Parathyroid adenoma (tissue), 2 donors: ENCODE measurements around the gene SBF2.

Experiments
- H2AFZ ChIP-seq: fragments of 300-600 bp; sonication (generic); one replicate; pipeline ENCODE4 v1.7.0; 2017; ENCODE audit warnings: antibody characterized with exemption, mild to moderate bottlenecking
- H3K27ac ChIP-seq: fragments of 300-600 bp; sonication (generic); one replicate; pipeline ENCODE4 v1.7.0; 2017
- H3K27me3 ChIP-seq: fragments of 300-600 bp; sonication (generic); one replicate; pipeline ENCODE4 v1.7.0; 2017; ENCODE audit warnings: low read length; ENCODE audit not compliant: control insufficient read depth, insufficient read depth
- H3K36me3 ChIP-seq: fragments of 300-600 bp; sonication (generic); one replicate; pipeline ENCODE4 v1.7.0; 2017; ENCODE audit warnings: low read length; ENCODE audit not compliant: control insufficient read depth, insufficient read depth
- H3K4me1 ChIP-seq: fragments of 300-600 bp; sonication (generic); one replicate; pipeline ENCODE4 v1.7.0; 2017; ENCODE audit warnings: control low read depth
- H3K4me2 ChIP-seq: fragments of 300-600 bp; sonication (generic); one replicate; pipeline ENCODE4 v1.7.0; 2017; ENCODE audit warnings: low read length
- H3K4me3 ChIP-seq: fragments of 300-600 bp; sonication (generic); one replicate; pipeline ENCODE4 v1.7.0; 2017; ENCODE audit warnings: low read depth, low read length
- H3K79me2 ChIP-seq: fragments of 300-600 bp; sonication (generic); one replicate; pipeline ENCODE4 v1.7.0; 2017; ENCODE audit warnings: control low read depth
- H3K9ac ChIP-seq: fragments of 300-600 bp; sonication (generic); one replicate; pipeline ENCODE4 v1.7.0; 2017; ENCODE audit warnings: mild to moderate bottlenecking
- H3K9me3 ChIP-seq: fragments of 300-600 bp; sonication (generic); one replicate; pipeline ENCODE4 v1.7.0; 2017; ENCODE audit warnings: low read length; ENCODE audit not compliant: control insufficient read depth
- TF ChIP-seq, protein P1 (sequence below): fragments of 300-600 bp; sonication (generic); IDR thresholded peaks from one replicate; pipeline ENCODE4 v1.7.0; 2017; ENCODE audit warnings: antibody characterized with exemption, mild to moderate bottlenecking
- donor health status: primary hyperparathyroidism.

The SBF2 gene

GRCh38 chr11:9806946-9807687 lies 486.9 kb downstream of the SBF2 start:
- no peak overlapping the region for H3K4me3 ChIP-seq
- no peak overlapping the region for H3K4me2 ChIP-seq
- H2AFZ ChIP-seq, result no peak overlapping the region
- TF ChIP-seq, protein P1, sequence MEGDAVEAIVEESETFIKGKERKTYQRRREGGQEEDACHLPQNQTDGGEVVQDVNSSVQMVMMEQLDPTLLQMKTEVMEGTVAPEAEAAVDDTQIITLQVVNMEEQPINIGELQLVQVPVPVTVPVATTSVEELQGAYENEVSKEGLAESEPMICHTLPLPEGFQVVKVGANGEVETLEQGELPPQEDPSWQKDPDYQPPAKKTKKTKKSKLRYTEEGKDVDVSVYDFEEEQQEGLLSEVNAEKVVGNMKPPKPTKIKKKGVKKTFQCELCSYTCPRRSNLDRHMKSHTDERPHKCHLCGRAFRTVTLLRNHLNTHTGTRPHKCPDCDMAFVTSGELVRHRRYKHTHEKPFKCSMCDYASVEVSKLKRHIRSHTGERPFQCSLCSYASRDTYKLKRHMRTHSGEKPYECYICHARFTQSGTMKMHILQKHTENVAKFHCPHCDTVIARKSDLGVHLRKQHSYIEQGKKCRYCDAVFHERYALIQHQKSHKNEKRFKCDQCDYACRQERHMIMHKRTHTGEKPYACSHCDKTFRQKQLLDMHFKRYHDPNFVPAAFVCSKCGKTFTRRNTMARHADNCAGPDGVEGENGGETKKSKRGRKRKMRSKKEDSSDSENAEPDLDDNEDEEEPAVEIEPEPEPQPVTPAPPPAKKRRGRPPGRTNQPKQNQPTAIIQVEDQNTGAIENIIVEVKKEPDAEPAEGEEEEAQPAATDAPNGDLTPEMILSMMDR, result no peak
- no peaks in the 10 kb centered on the region for H3K27me3 ChIP-seq
- H3K27ac ChIP-seq, result no peak overlapping the region
- no peaks in the 10 kb centered on the region for H3K9me3 ChIP-seq
- no peaks in the 10 kb centered on the region for H3K79me2 ChIP-seq
- H3K36me3 ChIP-seq, result no peaks in the 10 kb centered on the region
- H3K4me1 ChIP-seq, result peaks cover 3% of the 10 kb centered on the region
- no peak overlapping the region for H3K9ac ChIP-seq

DNA sequence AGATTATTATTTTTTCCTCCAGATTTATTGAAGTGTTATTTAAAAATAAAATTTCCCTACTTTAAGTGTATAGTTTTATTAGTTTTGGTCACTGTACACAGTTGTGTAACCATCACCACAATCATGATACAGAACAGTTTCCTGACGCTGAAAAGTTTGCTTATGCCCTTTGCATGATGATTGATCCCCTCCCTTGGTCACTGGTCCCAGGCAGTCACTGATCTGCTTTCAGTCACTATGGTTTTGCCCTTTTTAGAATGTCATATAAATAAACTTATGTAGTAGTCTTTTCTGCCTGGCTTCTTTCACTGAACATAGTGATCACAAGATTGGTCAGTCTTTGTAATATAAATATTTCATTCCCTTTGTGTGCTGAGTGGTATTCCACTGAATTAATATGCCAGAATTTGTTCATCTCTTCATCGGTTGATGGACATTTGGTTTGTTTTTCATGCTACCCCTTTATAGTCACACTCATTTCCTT lies 489.6 kb downstream of the SBF2 start:
- H3K79me2 ChIP-seq, result no peaks in the 10 kb centered on the region
- peaks cover 3% of the 10 kb centered on the region for H3K4me1 ChIP-seq
- H3K27ac ChIP-seq, result no peak overlapping the region
- no peaks in the 10 kb centered on the region for H3K36me3 ChIP-seq
- no peak overlapping the region for H3K4me2 ChIP-seq
- no peak overlapping the region for H3K9ac ChIP-seq
- no peak overlapping the region for H3K4me3 ChIP-seq
- no peaks in the 10 kb centered on the region for H3K27me3 ChIP-seq
- TF ChIP-seq, protein P1, result no peak
- H2AFZ ChIP-seq, result no peak overlapping the region
- H3K9me3 ChIP-seq, result no peaks in the 10 kb centered on the region

DNA sequence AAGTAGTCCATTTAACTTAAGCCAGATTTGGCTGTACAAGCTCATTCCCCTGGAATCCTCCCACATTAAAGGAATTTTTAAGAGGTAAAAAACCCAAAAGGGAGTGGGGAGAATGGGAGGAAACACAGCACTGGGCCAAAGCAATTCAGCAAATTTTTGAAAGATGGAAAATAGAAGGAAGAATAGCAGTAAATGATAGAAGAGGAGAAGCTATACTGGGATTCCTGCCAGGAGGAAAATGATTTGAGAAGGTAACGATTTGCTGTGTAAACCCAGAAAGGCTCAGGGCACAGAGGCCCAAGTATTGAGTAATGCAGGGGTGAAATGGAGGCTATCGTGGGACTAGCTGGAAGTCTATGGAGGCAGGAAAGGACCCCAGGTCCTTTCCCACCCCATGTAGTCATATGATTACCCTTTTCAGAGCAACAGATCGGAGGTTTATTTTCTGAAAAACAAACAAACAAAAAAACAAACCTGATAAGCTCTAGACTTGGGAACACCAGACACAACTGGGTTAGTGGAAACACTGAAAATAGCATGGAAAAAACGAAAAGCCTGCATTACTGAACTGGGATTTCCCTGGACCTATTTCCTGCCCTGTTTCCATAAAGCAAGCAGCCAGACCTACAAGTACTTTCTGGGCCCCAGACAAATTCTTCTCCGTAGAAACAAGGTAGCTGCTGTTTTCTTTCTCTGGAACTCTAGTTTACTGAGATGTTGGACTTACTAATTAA lies 490.2 kb downstream of the SBF2 start:
- Histone ChIP-seq H3K36me3 (no peaks in the 10 kb centered on the region), H3K27me3 (no peaks in the 10 kb centered on the region), H3K4me3 (no peak overlapping the region), H3K4me2 (no peak overlapping the region), H3K27ac (no peak overlapping the region), H3K9ac (no peak overlapping the region), H3K9me3 (no peaks in the 10 kb centered on the region), H2AFZ (no peak overlapping the region), H3K79me2 (no peaks in the 10 kb centered on the region), H3K4me1 (peaks cover 3% of the 10 kb centered on the region)
- TF ChIP-seq, protein P1, result no peak

DNA sequence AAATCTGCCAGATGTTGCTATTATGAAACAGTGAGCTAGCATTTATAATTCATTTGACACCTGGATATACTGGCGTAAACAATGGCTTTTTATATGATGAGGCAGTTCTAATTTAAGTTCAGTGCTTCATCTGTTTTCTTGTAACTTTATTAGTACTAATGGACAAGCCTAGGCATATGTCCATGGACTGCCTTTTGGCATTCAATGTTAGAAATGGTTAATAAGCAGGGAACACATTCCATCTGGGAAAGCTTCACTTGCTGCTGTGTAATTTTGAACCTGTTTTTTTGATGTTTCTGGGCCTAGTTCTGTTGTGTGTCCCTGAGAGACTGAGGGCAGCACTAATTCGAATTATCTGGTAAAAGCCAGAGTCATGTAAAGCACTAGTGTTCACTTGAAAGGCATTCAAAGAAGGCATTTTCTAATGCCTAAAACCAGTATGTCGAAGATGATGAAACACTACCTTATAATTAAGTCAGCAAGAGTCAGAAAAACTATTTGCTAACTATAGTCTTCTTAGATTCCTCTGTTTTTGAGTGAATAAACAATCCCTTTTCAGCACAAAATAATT lies 491.6 kb downstream of the SBF2 start:
- Histone ChIP-seq H3K4me1 (peaks cover 3% of the 10 kb centered on the region), H3K27me3 (no peaks in the 10 kb centered on the region), H3K9ac (no peak overlapping the region), H2AFZ (no peak overlapping the region), H3K27ac (no peak overlapping the region), H3K4me3 (no peak overlapping the region), H3K36me3 (no peaks in the 10 kb centered on the region), H3K79me2 (no peaks in the 10 kb centered on the region), H3K9me3 (no peaks in the 10 kb centered on the region), H3K4me2 (no peak overlapping the region)
- TF ChIP-seq, protein P1, result no peak
